ENCODE data around the gene RIMS3.

DNA sequence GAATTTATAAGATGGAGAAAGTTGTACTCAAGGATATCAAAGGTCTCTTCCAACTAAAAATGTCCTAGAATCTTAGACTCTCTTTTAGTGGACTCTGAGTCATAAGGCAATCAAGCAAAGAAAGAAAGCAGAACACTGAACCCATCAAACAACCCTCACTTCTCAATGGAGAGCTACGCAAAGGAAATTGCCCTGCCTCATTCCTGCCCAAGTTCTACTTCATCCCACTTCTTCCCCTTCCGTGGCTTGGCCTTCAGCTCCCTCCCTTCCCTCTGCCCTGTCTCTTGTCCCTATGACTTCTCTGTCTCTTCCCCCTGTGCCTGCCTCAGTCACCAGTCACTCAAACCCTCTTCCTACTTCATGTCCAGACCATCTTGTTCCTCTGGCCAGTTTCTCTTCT, 58.5 kb downstream of the RIMS3 start:
- TF ChIP-seq POLR2A (IDR thresholded peaks at IDR 0.05) (no peak), CTCF (IDR thresholded peaks at IDR 0.05) (no peak), EP300 (IDR thresholded peaks at IDR 0.05) (no peak)

Data from ovary (tissue), 3 donors.